GM19324 (cell line): ENCODE data around the gene NOM1.

Source experiments
- ATAC-seq: cut with Tn5 transposase; IDR thresholded peaks from one replicate; pipeline ENCODE4 v1.9.1; 2021; ENCODE audit warnings: mild to moderate bottlenecking, moderate library complexity; ENCODE audit not compliant: unreplicated experiment, low FRiP score

The NOM1 gene

DNA sequence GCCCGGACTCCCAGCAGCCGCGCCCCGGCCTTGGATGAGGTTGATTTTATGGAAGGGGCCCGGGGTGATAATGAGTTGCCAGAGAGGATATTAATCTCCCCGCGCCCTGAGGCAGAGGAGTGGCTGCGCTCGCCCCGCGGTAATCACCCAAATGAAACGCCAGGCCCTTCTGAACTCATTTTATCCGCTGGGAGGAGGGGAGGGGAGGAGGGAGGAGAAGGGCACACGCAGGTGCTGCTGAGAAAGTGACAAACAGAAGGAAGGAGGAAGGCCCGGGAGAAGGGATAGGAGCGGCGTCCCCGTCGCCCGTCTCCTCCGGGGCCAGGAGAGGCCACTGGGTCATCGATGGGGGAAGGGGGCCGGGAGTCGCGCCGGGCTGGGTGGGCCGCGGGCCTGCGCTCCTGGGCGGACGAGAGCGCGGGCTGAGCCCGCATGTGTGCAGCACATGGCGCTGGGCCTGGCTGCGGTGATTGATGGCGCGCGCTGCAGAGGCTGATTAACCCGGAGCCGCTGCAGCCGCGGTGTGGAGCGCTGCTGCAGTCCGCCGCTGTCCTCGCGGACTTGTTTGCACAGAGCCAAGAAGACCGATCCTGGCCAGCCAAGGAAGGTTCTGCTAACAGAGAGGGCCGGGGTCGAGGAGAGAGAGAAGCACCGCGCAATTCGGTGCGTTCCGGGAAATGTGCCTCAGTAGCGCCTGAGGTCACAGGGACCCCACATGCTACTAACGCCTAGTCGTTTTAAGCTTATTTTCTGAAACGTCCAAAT is 54.4 kb downstream of the NOM1 start:
- no peak for ATAC-seq

DNA sequence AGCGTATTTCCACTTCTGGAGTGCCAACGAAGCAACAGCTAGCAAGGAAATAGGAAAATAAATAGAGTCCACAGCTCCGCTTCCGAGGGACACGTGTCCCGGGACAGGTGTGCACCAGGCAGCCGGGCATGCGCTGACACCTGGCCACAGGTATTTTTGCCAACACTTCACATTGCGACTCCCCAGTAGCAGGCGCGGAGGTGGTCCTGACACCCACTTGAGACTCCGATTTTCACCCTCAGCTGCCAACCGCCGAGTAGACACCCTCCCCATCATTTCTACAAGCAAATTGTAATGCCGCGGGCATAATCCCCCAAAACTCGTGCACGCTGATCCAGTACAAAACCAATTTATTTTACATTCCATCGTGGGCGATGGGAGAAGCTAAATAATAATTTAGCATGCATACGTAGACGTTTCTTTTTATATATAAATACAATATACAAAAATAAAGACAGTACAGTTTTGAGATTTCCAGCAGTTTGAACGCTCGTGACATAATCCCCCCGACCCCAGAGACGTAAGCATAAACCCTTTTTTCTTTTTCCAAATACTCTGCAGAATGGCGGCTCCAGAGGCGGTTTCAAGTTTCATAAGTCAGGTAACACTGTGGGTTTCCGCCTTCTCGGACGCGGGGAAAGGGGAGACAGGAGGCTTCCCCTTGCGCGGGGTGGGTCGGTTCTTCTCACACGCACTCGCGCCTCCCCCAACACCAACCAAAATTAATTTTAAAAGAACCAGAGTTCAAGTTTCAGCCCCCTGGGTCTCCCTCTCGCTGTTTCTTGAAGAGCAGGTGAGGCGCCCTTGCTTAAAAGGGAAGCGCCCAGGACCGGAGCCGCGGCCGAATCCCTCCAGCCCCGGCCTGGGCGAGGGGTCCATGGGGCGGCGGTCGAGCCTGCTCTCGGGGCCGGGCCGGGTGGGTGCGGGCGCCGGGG is 55.3 kb downstream of the NOM1 start:
- no peak for ATAC-seq

DNA sequence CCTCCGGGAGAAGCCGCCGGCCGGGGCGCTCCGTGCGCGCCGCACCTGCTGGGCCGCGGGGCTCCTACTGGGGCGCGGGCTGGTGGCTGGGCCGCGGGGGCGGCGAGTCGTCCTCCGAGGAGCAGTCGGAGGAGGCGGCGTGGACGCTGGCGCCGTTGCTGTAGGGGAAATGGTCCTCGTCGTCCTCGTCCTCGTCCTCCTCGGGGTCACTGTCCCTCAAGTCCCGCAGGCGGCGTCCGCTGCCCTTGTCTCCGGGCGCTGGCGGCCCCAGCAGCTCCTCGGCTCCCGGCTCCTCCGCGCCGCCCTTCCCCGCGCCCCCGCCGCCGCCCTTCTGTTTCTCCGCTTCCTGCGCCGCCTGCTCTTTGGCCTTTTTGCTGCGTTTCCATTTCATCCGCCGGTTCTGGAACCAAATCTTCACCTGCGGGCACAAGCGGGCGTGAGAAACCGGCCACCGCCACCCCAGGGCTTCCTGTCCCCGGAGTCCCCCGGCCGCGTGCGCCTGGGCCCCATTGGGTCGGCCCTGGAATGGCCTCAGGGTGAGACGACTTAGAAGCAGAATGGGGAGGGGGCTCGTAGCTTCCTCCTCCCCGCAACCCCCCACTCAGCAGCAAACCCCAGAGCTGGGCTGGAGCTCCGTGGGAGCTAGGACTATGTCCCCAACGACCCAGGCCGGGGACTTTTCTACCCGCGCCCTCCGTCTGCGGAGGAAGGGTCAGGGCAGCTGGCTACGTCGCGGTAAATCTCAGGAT is 56.1 kb downstream of the NOM1 start:
- ATAC-seq: no peak

DNA sequence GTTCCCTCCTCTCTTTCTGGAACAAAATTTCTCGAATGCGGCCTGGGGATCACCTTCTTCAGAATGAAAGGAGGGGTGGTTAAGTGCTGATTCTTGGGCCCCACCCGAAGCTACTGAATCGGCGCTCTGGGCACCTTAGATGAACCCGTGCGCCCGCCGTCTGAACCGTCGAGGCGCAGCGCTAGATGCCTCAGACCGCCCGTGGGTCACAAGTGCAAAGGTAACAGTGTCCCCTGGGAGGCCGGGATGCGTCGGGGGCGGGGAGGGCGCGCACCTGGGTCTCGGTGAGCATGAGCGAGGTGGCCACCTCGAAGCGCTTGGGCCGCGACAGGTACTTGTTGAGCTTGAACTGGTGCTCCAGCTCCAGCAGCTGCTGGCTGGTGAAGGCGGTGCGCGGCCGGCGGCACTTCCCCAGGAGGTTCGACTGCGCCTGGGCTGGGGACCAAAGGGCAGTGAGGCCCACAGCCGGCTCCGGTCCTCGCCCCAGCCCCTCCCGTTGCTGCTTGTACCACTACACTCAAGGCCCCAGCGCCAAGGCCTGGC is 56.8 kb downstream of the NOM1 start:
- ATAC-seq: no peak

DNA sequence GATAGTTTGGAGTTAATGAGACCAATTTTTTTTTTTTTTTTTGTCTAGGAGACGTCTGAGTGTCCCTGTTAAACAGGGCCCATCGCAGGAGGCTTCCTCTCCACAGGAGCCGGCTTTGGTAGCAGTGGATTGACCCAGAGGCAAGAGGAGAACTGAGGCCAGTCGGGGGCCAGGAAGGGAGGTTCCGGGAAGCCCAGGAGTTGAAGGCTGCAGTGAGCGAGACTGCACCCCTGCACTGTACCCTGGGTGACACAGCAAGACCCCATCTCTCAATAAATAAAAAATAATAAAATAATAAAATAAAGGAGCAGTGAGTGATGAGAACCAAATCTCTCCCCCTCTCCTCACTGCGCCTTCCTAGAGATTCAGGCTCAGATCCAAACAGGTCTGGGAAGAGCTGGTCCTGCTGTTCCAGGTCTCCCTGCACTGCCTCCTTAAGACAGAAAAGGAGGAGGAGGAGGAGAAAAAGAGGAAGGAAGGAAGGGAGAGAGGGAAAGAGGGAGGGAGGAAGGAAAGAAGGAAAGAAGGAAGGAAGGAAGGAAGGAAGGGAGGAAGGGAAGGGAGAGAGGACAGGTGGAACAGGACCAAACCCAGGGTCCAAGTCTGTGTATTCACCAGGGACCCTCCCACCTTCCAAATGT is 57.4 kb downstream of the NOM1 start:
- ATAC-seq: no peak

DNA sequence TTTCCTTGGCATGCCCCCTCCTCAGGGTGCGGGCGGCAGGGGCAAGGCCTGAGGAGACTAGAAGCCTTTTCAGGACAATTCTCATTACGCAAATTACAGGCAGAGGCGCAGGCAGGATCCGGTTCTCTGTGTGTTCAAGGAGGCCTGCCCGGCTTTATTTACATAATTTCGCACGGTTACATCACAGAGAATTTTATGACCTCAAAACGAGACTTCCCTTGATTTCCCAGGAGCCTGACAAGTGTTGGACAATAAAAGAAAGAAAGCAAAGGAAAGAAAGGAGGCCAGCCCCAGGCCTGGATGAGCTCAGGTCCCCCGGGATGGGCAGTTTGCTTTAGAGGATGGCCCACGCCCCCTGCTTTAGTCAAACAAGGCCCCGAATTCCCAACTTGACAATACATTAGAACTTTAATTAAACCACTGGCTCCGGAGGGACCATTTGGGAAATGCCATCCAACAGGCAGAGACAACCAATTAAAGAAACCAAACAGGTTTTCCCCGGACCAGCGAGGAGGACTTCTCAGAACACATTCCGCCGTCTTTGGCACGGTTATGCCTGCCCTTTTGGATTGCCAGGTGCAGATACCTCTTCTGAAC is 58.1 kb downstream of the NOM1 start:
- ATAC-seq: no peak

DNA sequence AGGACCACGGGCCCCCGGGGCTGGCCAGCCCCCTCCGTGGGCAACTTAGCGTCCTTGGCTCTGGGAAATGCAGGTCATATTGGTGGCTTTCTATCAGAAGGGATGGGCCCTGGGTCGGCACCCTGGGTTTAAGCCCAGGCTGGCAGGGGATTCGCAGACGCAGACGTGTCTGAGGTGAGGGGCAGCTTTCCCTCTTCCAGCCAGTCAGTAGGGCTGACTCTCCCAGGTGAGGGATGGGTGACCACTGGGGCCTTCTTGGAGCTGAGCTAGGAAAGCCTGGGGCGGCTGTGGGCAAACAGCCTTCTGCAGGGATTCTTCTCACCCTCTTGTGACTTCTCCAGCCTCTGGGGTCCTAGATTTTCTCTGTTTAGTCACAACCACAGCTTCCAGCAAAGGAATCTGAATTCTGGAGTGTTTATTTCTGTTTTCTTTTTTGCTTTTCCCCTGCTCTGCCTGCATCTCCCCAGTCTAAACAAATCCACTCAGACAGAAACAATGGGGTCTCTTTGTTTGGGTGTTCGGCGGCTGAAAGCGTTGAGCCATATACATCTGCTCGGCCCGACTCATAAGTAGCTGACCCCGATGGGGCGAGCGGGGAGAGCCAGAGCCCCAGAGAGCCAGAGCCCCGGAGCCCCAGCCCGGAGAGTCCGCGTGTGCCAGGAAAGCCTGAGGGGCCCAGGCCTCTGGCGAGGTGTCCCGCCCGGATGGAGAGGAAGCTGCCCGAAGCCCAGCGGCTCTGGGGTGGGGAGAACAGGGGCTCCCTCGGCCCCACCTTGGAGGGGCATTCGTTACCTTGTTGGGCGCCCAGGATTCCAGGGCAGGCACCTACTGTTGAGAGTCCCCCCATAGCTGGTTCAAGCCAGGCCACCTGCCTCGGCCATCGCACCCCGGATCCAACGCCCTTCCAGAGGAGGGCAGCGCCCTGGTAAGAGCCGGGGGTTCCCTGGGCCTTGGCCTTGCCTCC is 59.0 kb downstream of the NOM1 start:
- ATAC-seq: peak; percentile 0

DNA sequence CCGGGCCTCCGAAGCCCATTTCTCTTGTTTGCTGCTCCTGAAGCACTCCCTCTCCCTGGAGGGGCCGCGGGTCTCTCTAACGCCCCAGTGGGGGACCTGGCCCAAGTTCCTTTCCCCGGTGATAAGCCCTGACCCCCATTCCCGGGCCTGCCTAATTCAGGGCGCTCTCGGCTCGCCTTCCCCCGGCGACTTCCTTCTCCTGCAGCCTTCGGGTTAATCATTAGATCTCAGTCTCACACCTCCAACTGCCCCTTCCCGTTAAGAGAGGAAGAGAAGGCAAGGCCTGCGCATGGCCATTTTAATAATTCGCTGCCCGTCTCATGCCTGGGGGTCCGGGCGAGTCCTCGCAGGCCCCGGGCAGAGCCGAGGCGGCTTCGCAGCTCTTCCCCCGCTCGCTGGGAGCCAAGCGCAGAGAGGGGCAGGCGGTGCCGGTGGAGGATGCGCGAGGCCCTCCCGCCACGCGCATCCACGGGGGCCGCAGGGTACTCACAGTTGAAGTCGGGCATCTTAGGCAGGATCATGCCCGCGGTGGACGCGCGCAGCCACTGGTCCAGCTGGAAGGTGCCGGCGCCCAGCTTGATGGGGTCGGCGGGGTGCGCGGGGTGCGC is 59.8 kb downstream of the NOM1 start:
- ATAC-seq: peak; percentile 34

DNA sequence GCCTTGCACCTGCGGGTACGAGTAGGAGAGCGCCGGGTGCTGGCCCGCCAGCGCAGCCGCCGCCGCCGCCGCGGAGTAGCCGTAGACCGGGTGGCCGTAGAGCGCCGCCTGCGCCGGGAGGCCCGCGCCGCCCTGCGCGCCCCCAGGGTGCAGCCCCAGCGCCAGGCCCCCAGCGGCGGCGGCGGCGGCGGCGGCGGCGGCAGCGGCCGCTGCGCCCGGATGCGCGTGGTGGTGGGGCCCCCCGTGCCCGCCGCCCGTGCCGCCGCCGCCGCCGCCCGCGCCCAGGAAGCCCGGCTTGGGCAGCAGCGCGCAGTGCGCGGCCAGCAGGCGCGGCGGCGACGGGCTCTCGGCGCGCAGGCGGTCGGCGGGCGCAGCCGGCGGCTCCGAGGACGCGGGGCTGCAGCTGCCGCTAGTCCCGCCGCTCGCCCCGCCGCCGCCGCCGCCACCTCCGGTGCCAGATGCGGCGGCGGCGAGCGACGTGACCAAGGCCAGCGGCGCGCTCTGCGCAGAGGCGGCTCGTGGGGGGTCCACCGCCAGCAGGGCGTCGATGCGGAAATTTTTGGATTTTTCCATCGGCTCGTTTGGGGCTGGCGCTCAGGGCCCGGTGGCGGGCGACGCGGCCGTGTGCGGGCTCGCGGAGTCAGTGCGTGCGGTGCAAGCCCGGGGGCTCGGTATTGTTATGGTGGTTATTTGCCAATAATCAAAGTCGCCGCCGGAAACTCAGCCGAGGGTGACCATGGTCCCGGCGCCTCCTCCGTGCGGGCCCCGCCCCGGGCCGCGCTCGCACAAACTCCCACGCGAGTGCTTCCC is 60.5 kb downstream of the NOM1 start:
- peak; percentile 38 for ATAC-seq

DNA sequence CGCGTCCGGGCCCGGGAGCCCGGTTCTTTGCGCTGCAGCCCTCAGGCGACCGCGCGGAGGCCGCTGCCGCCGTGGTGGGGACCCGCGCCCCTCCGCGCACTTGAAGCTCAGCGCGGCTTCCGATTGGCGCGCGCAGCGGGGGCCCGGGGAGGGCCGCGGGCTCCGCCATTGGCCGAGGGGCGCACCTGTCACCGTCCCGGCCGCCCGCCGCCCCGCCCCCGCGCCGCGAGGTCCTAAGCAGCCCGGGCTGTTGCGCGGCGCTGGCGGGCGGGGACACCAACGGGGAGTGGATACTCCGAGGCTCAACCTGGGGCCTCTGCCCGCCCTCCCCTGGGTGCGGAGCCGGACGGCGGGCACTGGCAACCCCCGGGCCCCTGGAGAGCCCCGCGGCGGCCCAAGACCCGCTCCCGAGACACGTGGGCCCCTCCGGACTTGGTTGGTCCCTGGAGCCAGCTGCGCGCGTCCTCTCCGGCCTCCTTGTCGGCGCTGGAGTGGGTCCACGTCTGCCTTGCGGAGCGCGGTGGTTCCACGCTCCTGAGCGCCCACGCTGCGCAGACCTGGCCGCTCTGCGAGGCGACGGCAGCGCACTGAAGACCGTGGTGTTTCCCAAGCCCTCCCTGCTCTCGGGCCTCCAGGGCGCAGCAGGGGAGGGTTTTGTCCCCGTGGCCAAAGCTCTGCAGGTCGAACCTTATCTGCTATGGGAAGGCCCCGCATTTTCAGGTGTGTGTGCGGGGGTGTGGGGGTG is 61.2 kb downstream of the NOM1 start, which contains the start of gene MNX1:
Gene MNX1, minus strand, starts transcription at position 76 of the 745 bp plus-strand sequence. CDS start 313 bp downstream, outside the sequence.
- peak; percentile 85 for ATAC-seq

DNA sequence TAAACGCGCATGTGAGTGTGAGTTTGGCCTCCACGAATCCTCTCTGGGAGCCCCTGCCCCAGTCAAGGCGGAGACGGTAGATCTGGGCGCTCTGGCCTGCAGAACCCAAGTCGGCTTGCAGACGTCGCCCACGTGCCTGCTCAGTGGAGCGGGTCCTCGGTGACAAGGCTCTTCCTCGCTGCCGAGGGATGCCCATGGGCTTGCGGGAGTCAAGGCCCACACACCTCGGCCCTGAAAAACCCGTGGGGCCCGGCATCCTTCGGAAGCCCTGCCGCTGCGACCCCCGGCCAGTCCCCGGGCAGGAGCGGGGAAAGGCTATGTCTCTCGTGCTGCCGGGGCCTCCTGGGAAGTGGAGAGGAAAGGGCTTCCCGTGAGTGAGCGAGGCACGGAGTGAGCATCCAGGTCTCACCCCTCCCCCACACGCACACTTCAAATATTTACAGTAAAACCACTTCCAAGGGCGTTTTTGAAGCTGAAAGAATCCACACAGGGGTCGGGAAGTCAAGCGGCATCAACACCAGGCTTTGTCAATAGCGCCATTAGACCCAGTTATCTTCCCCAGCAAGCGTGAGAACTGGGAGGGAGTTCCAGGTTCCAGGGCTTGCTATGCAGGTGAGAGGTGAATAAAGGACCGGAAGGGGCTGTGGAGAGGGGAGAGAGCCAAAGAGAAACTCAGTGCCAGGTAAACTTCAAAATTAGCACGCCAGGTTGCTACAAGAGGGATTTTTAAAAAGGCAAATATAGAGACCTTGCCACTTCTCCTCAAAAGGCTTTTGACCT is 62.0 kb downstream of the NOM1 start:
- no peak for ATAC-seq

DNA sequence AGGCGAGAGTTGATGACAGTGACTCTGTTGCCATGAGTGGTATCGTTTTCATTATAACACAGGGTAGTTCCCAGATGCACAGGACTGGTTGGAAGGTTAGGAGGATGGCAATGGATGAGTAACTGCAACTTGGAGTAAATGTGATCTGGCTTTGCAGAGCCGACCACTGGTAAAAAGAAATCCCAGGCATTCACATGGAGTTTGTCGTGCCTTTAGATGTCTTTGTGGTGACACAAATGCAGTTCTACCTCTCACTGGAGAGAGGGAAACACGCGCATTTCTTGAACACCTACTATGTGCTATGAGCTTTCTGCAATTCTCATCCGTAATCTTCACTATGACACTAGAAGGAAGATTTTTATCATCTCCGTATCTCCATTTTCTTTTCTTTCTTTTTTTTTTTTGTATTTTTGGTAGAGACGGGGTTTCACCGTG is 62.6 kb downstream of the NOM1 start:
- no peak for ATAC-seq

DNA sequence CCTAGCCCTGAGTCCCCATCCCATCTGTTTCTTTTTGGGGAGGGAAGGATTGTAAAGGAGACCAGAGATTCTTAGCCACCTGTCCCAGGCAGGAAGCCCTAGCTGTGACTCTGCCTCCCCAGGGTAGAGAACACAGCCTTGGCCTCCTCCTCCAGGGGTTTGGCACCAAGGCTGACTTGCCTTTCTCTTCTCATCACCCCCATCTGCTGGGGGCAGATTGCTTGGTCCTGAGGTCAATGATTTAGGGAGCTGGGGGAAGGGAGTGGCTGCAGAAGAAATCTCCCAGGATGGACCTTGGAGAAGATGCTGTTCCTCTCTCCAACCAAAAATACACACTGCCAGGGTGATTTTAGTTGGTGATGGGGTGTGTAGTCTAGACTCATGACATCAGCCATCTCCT is 63.6 kb downstream of the NOM1 start:
- no peak for ATAC-seq

DNA sequence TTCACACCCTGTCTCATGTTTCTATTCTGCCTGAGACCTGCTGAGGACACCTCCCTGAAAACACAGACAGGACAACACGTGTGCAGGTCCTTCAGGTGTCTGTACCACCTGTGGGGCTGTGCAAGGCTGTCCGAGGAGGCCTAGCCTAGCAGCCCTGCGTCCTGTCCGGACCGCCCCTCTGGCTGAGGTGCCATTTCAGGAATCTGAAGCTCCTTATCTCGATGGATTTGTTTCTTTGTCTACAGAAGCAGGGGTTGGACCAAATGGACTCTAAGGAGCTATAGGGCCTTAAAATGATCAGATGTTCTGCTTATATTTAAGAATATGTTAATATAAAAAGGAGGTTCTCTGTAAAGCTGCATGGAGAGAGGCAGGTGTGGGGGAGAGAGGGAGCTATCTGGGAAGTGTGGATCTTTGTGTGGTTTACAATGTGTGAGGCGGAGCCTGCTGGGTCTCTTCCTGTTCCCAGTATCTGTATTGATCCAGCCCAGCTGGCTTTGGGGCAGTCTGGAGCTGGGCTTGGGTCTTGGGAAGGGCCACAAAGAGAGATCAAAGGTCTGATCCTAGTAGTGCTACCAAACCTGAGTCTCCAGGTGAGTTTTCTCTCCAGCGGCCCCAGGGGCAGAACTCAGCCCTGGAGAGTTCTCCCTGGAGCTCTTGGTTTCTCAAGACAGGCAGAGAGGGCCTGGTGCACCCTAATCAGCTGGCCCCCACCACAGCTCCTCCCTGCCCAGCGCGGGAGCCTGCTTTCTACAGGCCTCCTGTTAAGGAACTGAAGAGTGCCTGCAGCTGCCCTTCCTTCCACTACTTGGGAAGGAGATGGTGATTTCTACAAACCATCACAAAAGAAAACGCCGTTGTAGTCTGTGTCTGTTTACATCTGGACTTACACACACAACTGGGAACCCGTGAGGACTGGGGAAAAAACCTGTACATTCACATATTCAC is 64.4 kb downstream of the NOM1 start:
- ATAC-seq: no peak
